ENCODE results near the gene ACBD7.

Gene ACBD7

GRCh38 chr10:15113766-15114165 is 25.2 kb upstream of the ACBD7 start:
- DNase-seq (ENCODE audit: low spot score), result no peak
- in situ Hi-C loops (cut with MboI; ENCODE audit: low pct_unique_long_range_greater_than_20kb, low sequenced_read_pairs, unreplicated experiment), result no loop called here
- TF ChIP-seq CTCF (IDR thresholded peaks at IDR 0.05; ENCODE audit: extremely low read depth, insufficient read depth, missing control alignments), result no peak

GRCh38 chr10:15112657-15113056 is 24.1 kb upstream of the ACBD7 start:
- in situ Hi-C loops (cut with MboI; ENCODE audit: low pct_unique_long_range_greater_than_20kb, low sequenced_read_pairs, unreplicated experiment), result no loop called here
- no peak for TF ChIP-seq CTCF (IDR thresholded peaks at IDR 0.05; ENCODE audit: extremely low read depth, insufficient read depth, missing control alignments)
- no peak for DNase-seq (ENCODE audit: low spot score)

- peak; percentile 86 for TF ChIP-seq CTCF (IDR thresholded peaks at IDR 0.05; ENCODE audit: extremely low read depth, insufficient read depth, missing control alignments)
- in situ Hi-C loops (cut with MboI; ENCODE audit: low pct_unique_long_range_greater_than_20kb, low sequenced_read_pairs, unreplicated experiment), result no loop called here
- DNase-seq (ENCODE audit: low spot score), result peak; percentile 53
Measured at GRCh38 chr10:15106352-15107013, 17.9 kb upstream of the ACBD7 start.

- in situ Hi-C loops (cut with MboI; ENCODE audit: low pct_unique_long_range_greater_than_20kb, low sequenced_read_pairs, unreplicated experiment), result no loop called here
- no peak for DNase-seq (ENCODE audit: low spot score)
- TF ChIP-seq CTCF (IDR thresholded peaks at IDR 0.05; ENCODE audit: extremely low read depth, insufficient read depth, missing control alignments), result no peak
Measured at GRCh38 chr10:15103513-15103912, 14.9 kb upstream of the ACBD7 start.

GRCh38 chr10:15099886-15100285 is 11.3 kb upstream of the ACBD7 start:
- DNase-seq (ENCODE audit: low spot score), result no peak
- in situ Hi-C loops (cut with MboI; ENCODE audit: low pct_unique_long_range_greater_than_20kb, low sequenced_read_pairs, unreplicated experiment), result no loop called here

GRCh38 chr10:15097011-15097812 is 8.6 kb upstream of the ACBD7 start, which contains the start of gene RPP38:
Gene RPP38 (plus strand): TSS chr10:15097355. CDS start chr10:15103315, 5,960 bp downstream.
- no peak for TF ChIP-seq CTCF (IDR thresholded peaks at IDR 0.05; ENCODE audit: extremely low read depth, insufficient read depth, missing control alignments)
- in situ Hi-C loops (cut with MboI; ENCODE audit: low pct_unique_long_range_greater_than_20kb, low sequenced_read_pairs, unreplicated experiment), result no loop called here
- DNase-seq (ENCODE audit: low spot score), result peak; percentile 97

More at GRCh38 chr10:15099886-15100285, 11.3 kb upstream of the ACBD7 start:
- no peak for TF ChIP-seq CTCF (IDR thresholded peaks at IDR 0.05; ENCODE audit: extremely low read depth, insufficient read depth, missing control alignments)
